H1 (cell line): Measurements from ENCODE around the gene VAPA. TPM values are rescaled to one million over a fixed set of nuclear protein-coding genes. Genes with fewer than 3 reads are reported as not detected.
A peak's percentile ranks its signal among the peaks of the same experiment; 100 is the strongest.

Experiments
- CTCF ChIA-PET: fragments of 300-600 bp; sonication (Branson Sonifier 250); formaldehyde crosslinking; loops from one replicate; lab custom pipeline; 2021; ENCODE audit not compliant: partially characterized antibody; lab: Charles Lee
- POLR2A ChIA-PET: fragments of 300-600 bp; sonication (Branson Sonifier 250); formaldehyde crosslinking; loops from one replicate; lab custom pipeline; 2021; ENCODE audit warnings: inconsistent platforms; ENCODE audit not compliant: partially characterized antibody; lab: Charles Lee
- DNase-seq, 2 experiments: peaks; one replicate each; pipeline versions ENCODE4 v3.0.0 to v3.0.0-alpha.2; 2010 to 2022; ENCODE audit warnings: low spot score in 2 of 2, low read depth in 1 of 2, mixed read lengths in 1 of 2
- FAIRE-seq: peaks from 2 replicates; lab custom pipeline; 2011; peaks lifted over from hg19 to GRCh38; lab: Jason Lieb, UNC
- H2AFZ ChIP-seq: 2 replicates; pipeline ENCODE4 v1.8.1; 2012; ENCODE audit warnings: low read length, inconsistent platforms
- H2AK5ac ChIP-seq: 2 replicates; pipeline ENCODE4 v1.6.1; 2013; ENCODE audit warnings: low read depth, low read length
- H2BK120ac ChIP-seq: replicated peaks from 2 replicates; pipeline ENCODE3; 2013; ENCODE audit warnings: low read depth, low read length, inconsistent platforms
- H2BK12ac ChIP-seq: 2 replicates; pipeline ENCODE4 v1.6.1; 2013; ENCODE audit warnings: low read depth, low read length
- H2BK15ac ChIP-seq: 2 replicates; pipeline ENCODE4 v1.6.1; 2013; ENCODE audit warnings: low read length
- H2BK20ac ChIP-seq: 2 replicates; pipeline ENCODE4 v1.6.1; 2013; ENCODE audit warnings: low read length
- H2BK5ac ChIP-seq: 2 replicates; pipeline ENCODE4 v1.6.1; 2013; ENCODE audit warnings: low read depth, low read length
- H3K14ac ChIP-seq: 2 replicates; pipeline ENCODE4 v1.6.1; 2013; ENCODE audit warnings: inconsistent platforms; ENCODE audit not compliant: insufficient read length
- H3K18ac ChIP-seq: 2 replicates; pipeline ENCODE4 v1.6.1; 2013; ENCODE audit warnings: low read length; ENCODE audit errors: extremely low read depth
- H3K23ac ChIP-seq: 2 replicates; pipeline ENCODE4 v1.6.1; 2013; ENCODE audit warnings: inconsistent platforms; ENCODE audit not compliant: insufficient read length
- H3K23me2 ChIP-seq: 2 replicates; pipeline ENCODE4 v1.6.1; 2013; ENCODE audit warnings: low read depth, low read length
- H3K27ac ChIP-seq: 2 replicates; pipeline ENCODE4 v1.6.1; 2011; ENCODE audit warnings: low read depth, low read length, inconsistent platforms
- H3K27me3 ChIP-seq, 4 experiments: replicated peaks in 1 of 4; 1 replicate in 1 of 4; 2 replicates in 3 of 4; pipeline versions ENCODE4 v1.6.1 to v1.8.1; 2011 to 2013; ENCODE audit warnings: low read length in 3 of 4, mild to moderate bottlenecking in 3 of 4, inconsistent platforms in 2 of 4, mixed read lengths in 2 of 4, moderate library complexity in 1 of 4; ENCODE audit not compliant: control insufficient read depth in 3 of 4, insufficient read depth in 3 of 4; ENCODE audit errors: extremely low read depth in 1 of 4
- H3K36me3 ChIP-seq, 4 experiments: 2 replicates each; pipeline versions ENCODE4 v1.6.1 to v1.8.1; 2011 to 2013; ENCODE audit warnings: mild to moderate bottlenecking in 4 of 4, low read length in 3 of 4, moderate library complexity in 2 of 4, control low read depth in 1 of 4, inconsistent platforms in 1 of 4; ENCODE audit not compliant: insufficient read depth in 4 of 4, control insufficient read depth in 2 of 4
- H3K4ac ChIP-seq: replicated peaks from 2 replicates; pipeline ENCODE3; 2013; ENCODE audit warnings: low read length, low read depth, mixed read lengths, inconsistent platforms; ENCODE audit not compliant: insufficient read length
- H3K4me1 ChIP-seq, 4 experiments: replicated peaks in 1 of 4; 1 replicate in 1 of 4; 2 replicates in 3 of 4; pipeline versions ENCODE4 v1.6.1 to v1.8.1; 2011 to 2013; ENCODE audit warnings: low read length in 3 of 4, inconsistent platforms in 2 of 4, mixed read lengths in 1 of 4; ENCODE audit not compliant: insufficient read depth in 4 of 4, control insufficient read depth in 3 of 4
- H3K4me2 ChIP-seq, 2 experiments: 2 replicates each; pipeline versions ENCODE4 v1.6.1 to v1.8.1; 2011 to 2013; ENCODE audit warnings: low read depth in 2 of 2, low read length in 2 of 2, control low read depth in 1 of 2, inconsistent platforms in 1 of 2, mild to moderate bottlenecking in 1 of 2; ENCODE audit not compliant: insufficient read depth in 1 of 2
- H3K4me3 ChIP-seq, 4 experiments: fragments of 200-600, 300-600 bp in 1 of 4; sonication (generic), shearing (Covaris generic), sonication (Bioruptor Twin) in 1 of 4; 2 replicates each; pipeline versions ENCODE4 v1.5.1 to v1.8.1; 2011 to 2016; ENCODE audit warnings: low read length in 4 of 4, low read depth in 3 of 4, control low read depth in 2 of 4, inconsistent platforms in 2 of 4, mild to moderate bottlenecking in 2 of 4, mixed read lengths in 1 of 4, moderate library complexity in 1 of 4; ENCODE audit not compliant: insufficient read depth in 2 of 4; ENCODE audit errors: extremely low read depth in 1 of 4
- H3K56ac ChIP-seq: replicated peaks from 2 replicates; pipeline ENCODE3; 2013; ENCODE audit warnings: low read depth, mild to moderate bottlenecking, mixed read lengths, low read length, inconsistent platforms; ENCODE audit not compliant: insufficient read length
- H3K79me1 ChIP-seq: 2 replicates; pipeline ENCODE4 v1.6.1; 2013; ENCODE audit warnings: low read depth, low read length, control low read depth
- H3K79me2 ChIP-seq, 2 experiments: 2 replicates each; pipeline versions ENCODE4 v1.6.1 to v1.8.1; 2012 to 2013; ENCODE audit warnings: low read length in 2 of 2, mild to moderate bottlenecking in 2 of 2, inconsistent platforms in 1 of 2; ENCODE audit not compliant: insufficient read depth in 2 of 2, control insufficient read depth in 1 of 2
- H3K9ac ChIP-seq, 4 experiments: replicated peaks in 1 of 4; 1 replicate in 1 of 4; 2 replicates in 3 of 4; pipeline versions ENCODE4 v1.6.1 to v1.8.1; 2011 to 2013; ENCODE audit warnings: low read depth in 3 of 4, low read length in 3 of 4, control low read depth in 2 of 4, mild to moderate bottlenecking in 2 of 4, moderate library complexity in 2 of 4, inconsistent platforms in 1 of 4; ENCODE audit errors: extremely low read depth in 1 of 4
- H3K9me3 ChIP-seq, 2 experiments: 2 replicates each; pipeline versions ENCODE4 v1.6.1 to v1.8.1; 2012 to 2013; ENCODE audit warnings: mild to moderate bottlenecking in 2 of 2, moderate library complexity in 2 of 2, control low read depth in 1 of 2, inconsistent platforms in 1 of 2, low read depth in 1 of 2, low read length in 1 of 2, mixed read lengths in 1 of 2; ENCODE audit not compliant: insufficient read depth in 2 of 2
- H4K20me1 ChIP-seq, 2 experiments: replicated peaks in 1 of 2; 2 replicates each; pipeline versions ENCODE3 to v1.8.1; 2011 to 2013; ENCODE audit warnings: inconsistent platforms in 2 of 2, low read length in 2 of 2, mild to moderate bottlenecking in 1 of 2; ENCODE audit not compliant: insufficient read depth in 2 of 2, control insufficient read depth in 1 of 2
- H4K5ac ChIP-seq: 2 replicates; pipeline ENCODE4 v1.6.1; 2013; ENCODE audit warnings: low read length, low read depth, mixed read lengths, inconsistent platforms; ENCODE audit not compliant: insufficient read length
- H4K8ac ChIP-seq: 2 replicates; pipeline ENCODE4 v1.8.0; 2013; ENCODE audit warnings: mild to moderate bottlenecking, moderate library complexity, low read length, inconsistent platforms; ENCODE audit not compliant: insufficient read depth; ENCODE audit errors: extremely low read depth
- H4K91ac ChIP-seq: replicated peaks from 2 replicates; pipeline ENCODE3; 2013; ENCODE audit warnings: low read length, mixed read lengths, inconsistent platforms; ENCODE audit not compliant: insufficient read length
- ATF2 ChIP-seq: IDR thresholded peaks from 2 replicates; pipeline ENCODE4 v1.6.1; 2012; ENCODE audit warnings: low read length, inconsistent platforms
- CTCF ChIP-seq, 3 experiments: IDR thresholded peaks; 1 replicate in 2 of 3; 2 replicates in 1 of 3; pipeline versions ENCODE4 v1.5.1 to v1.6.1; 2011; ENCODE audit warnings: low read length in 3 of 3, mild to moderate bottlenecking in 3 of 3, inconsistent platforms in 2 of 3, low read depth in 1 of 3, moderate library complexity in 1 of 3; ENCODE audit not compliant: insufficient read depth in 1 of 3; ENCODE audit errors: control extremely low read depth in 1 of 3
- RAD21 ChIP-seq, 2 experiments: IDR thresholded peaks in 1 of 2; conservative IDR thresholded peaks in 1 of 2; 2 replicates each; pipeline ENCODE4 v1.6.1; 2011; ENCODE audit warnings: low read depth in 2 of 2, low read length in 2 of 2, improper control_type of control experiment in 1 of 2, inconsistent platforms in 1 of 2, mild to moderate bottlenecking in 1 of 2, moderate library complexity in 1 of 2
- TCF12 ChIP-seq: IDR thresholded peaks from 2 replicates; pipeline ENCODE4 v1.6.1; 2011; ENCODE audit warnings: low read depth, mild to moderate bottlenecking, low read length
- WGBS, 2 experiments: shearing (Covaris generic) in 1 of 2; methylation state at CpG; one replicate each; pipeline versions ENCODE4 v1.1.6 to v1.1.7; 2013 to 2015; ENCODE audit warnings: low lambda C conversion rate in 2 of 2, mixed read lengths in 2 of 2, inconsistent platforms in 1 of 2, low coverage in 1 of 2, missing lambda C conversion rate in 1 of 2; ENCODE audit not compliant: insufficient replicate concordance in 2 of 2, insufficient coverage in 1 of 2, insufficient read length in 1 of 2; ENCODE audit errors: extremely low coverage in 1 of 2, missing lambda C conversion rate in 1 of 2; 5-methylcytosine and 5-hydroxymethylcytosine counted together
- polyA plus RNA-seq, 7 experiments: library from polyadenylated mRNA; depleted of rRNA in 3 of 7; stranded (reverse) in 5 of 7; unstranded in 2 of 7; fragments of >200 nt in 5 of 7; fragments of 200-250 nt in 2 of 7; gene quantifications; 1 replicate in 5 of 7; 2 replicates in 1 of 7; 4 replicates in 1 of 7; pipeline versions ENCODE4 v1.2.1 to v1.2.3, GENCODE V29; 2011 to 2013; ENCODE audit warnings: missing spikeins in 2 of 7, mixed read lengths in 2 of 7
- total RNA-seq: library from RNA; stranded (reverse); fragmentation: NEBNext Ultra II Directional; extraction: Animal tissue kit (Norgen Biotek cat#: 25700); gene quantifications from 2 replicates; pipeline ENCODE4 v1.2.1, GENCODE V29; 2021

The VAPA gene
- total and polyA plus RNA-seq, 2 of the 8 experiments (the other 6 are each of a cell fraction or from before 2014, with no cell fraction given) = 79.7 to 130 TPM

DNA sequence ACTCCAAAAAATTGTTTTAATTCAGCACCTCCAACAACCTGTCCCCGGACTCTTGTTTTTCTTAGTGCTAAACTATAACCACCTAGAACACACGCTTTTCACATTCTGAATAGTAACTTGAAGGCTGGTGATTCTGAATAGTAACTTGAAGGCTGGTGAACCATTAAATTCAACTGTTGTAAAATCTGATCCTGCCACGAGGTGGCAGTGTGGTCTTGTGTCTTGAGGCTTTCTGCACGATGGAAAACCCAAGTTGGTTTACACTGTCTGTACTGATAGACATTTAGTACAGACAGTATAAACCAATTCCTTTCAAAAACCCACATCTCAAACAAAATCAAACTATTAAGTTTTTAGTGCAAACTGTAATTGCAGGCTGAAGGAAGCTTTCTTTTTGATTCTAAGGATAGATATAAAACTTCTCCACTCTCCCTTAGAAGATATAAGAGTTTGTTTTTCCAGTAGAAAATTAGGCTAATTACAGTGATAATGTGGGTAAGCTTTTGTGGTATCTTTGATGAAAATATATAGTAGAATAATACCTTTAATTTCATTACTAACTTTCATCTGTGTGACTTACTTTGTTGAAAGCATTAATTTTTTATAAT, 57.6 kb downstream of the VAPA start:
- H2BK20ac ChIP-seq = no peak overlapping the region
- H2BK12ac ChIP-seq = no peak overlapping the region
- FAIRE-seq (peak; percentile 99), DNase-seq (peak; percentile 33 to 89)
- H3K23ac ChIP-seq = no peak overlapping the region
- no peak overlapping the region for H3K18ac ChIP-seq
- ChIA-PET POLR2A (no interaction called here), CTCF (interaction anchor here (0.7 to 7.1 kb wide), 35 partner anchors 8 to 1179 kb away, joined by 3 to 74 read pairs (median 3); partner anchors contain the start of gene NAPG)
- H4K20me1 ChIP-seq = no peaks in the 10 kb centered on the region
- H3K9ac ChIP-seq = no peak overlapping the region
- H2AFZ ChIP-seq = no peak overlapping the region
- H3K27ac ChIP-seq = no peak overlapping the region
- H3K4me2 ChIP-seq = no peak overlapping the region
- no peaks in the 10 kb centered on the region for H3K79me2 ChIP-seq
- TF ChIP-seq CTCF (IDR thresholded peaks at IDR 0.05; ENCODE audit: control extremely low read depth in 1 of 3, insufficient read depth in 1 of 3, low read depth in 1 of 3, low read length in 3 of 3) = peak; percentile 9 to 77 (median 71)
- TF ChIP-seq TCF12 = no peak
- peak; percentile 98 to 99 for TF ChIP-seq RAD21 (IDR thresholded peaks at IDR 0.05 in 1 of 2, conservative IDR thresholded peaks at IDR 0.05 in 1 of 2; ENCODE audit: low read depth in 2 of 2, low read length in 2 of 2)
- TF ChIP-seq ATF2 = 0 out of 2 replicates have a peak, but pooled peaks have one; percentile 28
- TF ChIP-seq, all 59 proteins: peak for 3
- 23% methylated on average over 4 of the region's 4 CpGs; no CpG with 5 or more reads in 1 of the 2 experiments for WGBS, 2 experiments
- Histone ChIP-seq H3K36me3 (no peaks in the 10 kb centered on the region), H4K5ac (no peak overlapping the region), H2BK15ac (no peak overlapping the region), H3K4me3 (no peak overlapping the region), H4K91ac (no peak overlapping the region), H2BK120ac (no peak overlapping the region), H3K4me1 (peaks cover 0 to 3% (median 0%) of the 10 kb centered on the region in 4 experiments; a peak in 2 of 7 replicates), H3K23me2 (no peaks in the 10 kb centered on the region), H3K4ac (no peak overlapping the region), H3K14ac (no peak overlapping the region), H4K8ac (no peak overlapping the region), H3K56ac (no peak overlapping the region), H3K79me1 (no peaks in the 10 kb centered on the region), H3K27me3 (no peaks in the 10 kb centered on the region), H2AK5ac (no peak overlapping the region), H2BK5ac (no peak overlapping the region), H3K9me3 (peaks cover 3 to 6% of the 10 kb centered on the region in 2 experiments; a peak in 2 of 4 replicates)
